OCI-LY7 (cell line): ENCODE measurements around the gene LATS2.

Experiments
- EZH2phosphoT487 ChIP-seq: fragments of 200-600 bp; sonication (generic); IDR thresholded peaks from 2 replicates; pipeline ENCODE4 v1.6.1; 2018; ENCODE audit warnings: low read depth, borderline replicate concordance, mild to moderate bottlenecking, mixed run types, antibody characterized with exemption, low read length, moderate library complexity, mixed read lengths
- TF ChIP-seq, protein P1 (sequence below): fragments of 200-600 bp; sonication (generic); conservative IDR thresholded peaks from 2 replicates; pipeline ENCODE4 v1.5.1; 2014; ENCODE audit warnings: mild to moderate bottlenecking, antibody characterized with exemption, low read length, moderate library complexity, mixed read lengths

DNA sequence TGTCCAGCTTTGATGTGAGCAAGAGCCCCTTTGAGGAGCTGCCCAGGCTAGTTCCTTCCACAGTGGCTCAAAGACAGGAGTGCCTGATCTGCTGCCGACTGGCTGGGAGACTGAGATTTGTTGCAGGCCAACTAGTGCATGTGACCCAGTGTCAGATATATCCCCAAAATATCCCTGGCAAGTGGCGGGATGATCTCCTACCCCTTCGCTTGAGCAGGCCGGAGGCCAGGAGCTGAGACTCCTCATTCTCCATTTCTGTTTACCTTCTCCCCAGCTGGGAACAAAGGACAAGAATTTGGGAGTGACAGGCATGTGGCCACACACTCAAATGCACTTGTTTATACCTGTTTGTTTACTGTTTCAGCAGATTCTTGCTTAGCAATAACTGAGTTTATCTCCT, 121.7 kb downstream of the LATS2 start:
- TF ChIP-seq, protein P1, sequence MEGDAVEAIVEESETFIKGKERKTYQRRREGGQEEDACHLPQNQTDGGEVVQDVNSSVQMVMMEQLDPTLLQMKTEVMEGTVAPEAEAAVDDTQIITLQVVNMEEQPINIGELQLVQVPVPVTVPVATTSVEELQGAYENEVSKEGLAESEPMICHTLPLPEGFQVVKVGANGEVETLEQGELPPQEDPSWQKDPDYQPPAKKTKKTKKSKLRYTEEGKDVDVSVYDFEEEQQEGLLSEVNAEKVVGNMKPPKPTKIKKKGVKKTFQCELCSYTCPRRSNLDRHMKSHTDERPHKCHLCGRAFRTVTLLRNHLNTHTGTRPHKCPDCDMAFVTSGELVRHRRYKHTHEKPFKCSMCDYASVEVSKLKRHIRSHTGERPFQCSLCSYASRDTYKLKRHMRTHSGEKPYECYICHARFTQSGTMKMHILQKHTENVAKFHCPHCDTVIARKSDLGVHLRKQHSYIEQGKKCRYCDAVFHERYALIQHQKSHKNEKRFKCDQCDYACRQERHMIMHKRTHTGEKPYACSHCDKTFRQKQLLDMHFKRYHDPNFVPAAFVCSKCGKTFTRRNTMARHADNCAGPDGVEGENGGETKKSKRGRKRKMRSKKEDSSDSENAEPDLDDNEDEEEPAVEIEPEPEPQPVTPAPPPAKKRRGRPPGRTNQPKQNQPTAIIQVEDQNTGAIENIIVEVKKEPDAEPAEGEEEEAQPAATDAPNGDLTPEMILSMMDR, result no peak
- TF ChIP-seq EZH2phosphoT487, result no peak
